ENCODE results near the gene DSC2.
"Not testable (repeated sequence)": the region's sequence is repeated elsewhere in the genome, so short reads cannot be mapped to it uniquely, and the experiment has no call there.

Gene DSC2

GRCh38 chr18:31102025-31102684, at the start of gene DSC2:
TSS of gene DSC2 (minus strand) at chr18:31102421. CDS start at chr18:31101971, 450 bp downstream.
- H3K9me3 Mint-ChIP-seq, result peaks cover 8% of the 10 kb centered on the region
- no peak within 1 kb of the TSS for H3K4me3 Mint-ChIP-seq
- H3K27ac Mint-ChIP-seq, result no peak within 1 kb of the TSS
- ATAC-seq, result no peak
- H3K36me3 Mint-ChIP-seq, result no peaks in the 10 kb centered on the region
- no peaks in the 10 kb centered on the region for H3K4me1 Mint-ChIP-seq
- peaks cover 24% of the 10 kb centered on the region for H3K27me3 Mint-ChIP-seq

GRCh38 chr18:31149351-31149750, 47.1 kb upstream of the DSC2 start:
- Mint-ChIP-seq H3K4me3 (no peak overlapping the region), H3K9me3 (peaks cover 4% of the 10 kb centered on the region), H3K36me3 (no peaks in the 10 kb centered on the region), H3K27me3 (no peaks in the 10 kb centered on the region), H3K4me1 (no peaks in the 10 kb centered on the region), H3K27ac (no peak overlapping the region)
- no peak for ATAC-seq

- no peaks in the 10 kb centered on the region for H3K27me3 Mint-ChIP-seq
- H3K4me3 Mint-ChIP-seq, result no peak overlapping the region
- H3K36me3 Mint-ChIP-seq, result no peaks in the 10 kb centered on the region
- no peak overlapping the region for H3K27ac Mint-ChIP-seq
- H3K9me3 Mint-ChIP-seq, result peaks cover 4% of the 10 kb centered on the region
- no peaks in the 10 kb centered on the region for H3K4me1 Mint-ChIP-seq
- no peak for ATAC-seq
Measured at GRCh38 chr18:31148600-31148999, 46.4 kb upstream of the DSC2 start.

- peaks cover 4% of the 10 kb centered on the region for H3K9me3 Mint-ChIP-seq
- no peak overlapping the region for H3K4me3 Mint-ChIP-seq
- ATAC-seq, result no peak
- H3K27me3 Mint-ChIP-seq, result no peaks in the 10 kb centered on the region
- H3K4me1 Mint-ChIP-seq, result no peaks in the 10 kb centered on the region
- H3K27ac Mint-ChIP-seq, result no peak overlapping the region
- no peaks in the 10 kb centered on the region for H3K36me3 Mint-ChIP-seq
Measured at GRCh38 chr18:31146809-31147208, 44.6 kb upstream of the DSC2 start.

- no peak overlapping the region for H3K4me3 Mint-ChIP-seq
- no peaks in the 10 kb centered on the region for H3K27me3 Mint-ChIP-seq
- H3K36me3 Mint-ChIP-seq, result no peaks in the 10 kb centered on the region
- H3K27ac Mint-ChIP-seq, result no peak overlapping the region
- peaks cover 4% of the 10 kb centered on the region for H3K9me3 Mint-ChIP-seq
- H3K4me1 Mint-ChIP-seq, result no peaks in the 10 kb centered on the region
- ATAC-seq, result no peak
Measured at GRCh38 chr18:31143025-31143424, 40.8 kb upstream of the DSC2 start.

- no peak overlapping the region for H3K4me3 Mint-ChIP-seq
- H3K9me3 Mint-ChIP-seq, result no peaks in the 10 kb centered on the region
- ATAC-seq, result no peak
- H3K4me1 Mint-ChIP-seq, result no peaks in the 10 kb centered on the region
- no peaks in the 10 kb centered on the region for H3K36me3 Mint-ChIP-seq
- H3K27ac Mint-ChIP-seq, result no peak overlapping the region
- no peaks in the 10 kb centered on the region for H3K27me3 Mint-ChIP-seq
Measured at GRCh38 chr18:31138709-31139108, 36.5 kb upstream of the DSC2 start.

- Mint-ChIP-seq H3K4me1 (no peaks in the 10 kb centered on the region), H3K9me3 (no peaks in the 10 kb centered on the region), H3K27ac (no peak overlapping the region), H3K4me3 (no peak overlapping the region), H3K36me3 (no peaks in the 10 kb centered on the region), H3K27me3 (no peaks in the 10 kb centered on the region)
- no peak for ATAC-seq
Measured at GRCh38 chr18:31134988-31135529, 32.8 kb upstream of the DSC2 start.

GRCh38 chr18:31129398-31130115, 27.3 kb upstream of the DSC2 start:
- Mint-ChIP-seq H3K27ac (no peak overlapping the region), H3K4me3 (no peak overlapping the region), H3K27me3 (no peaks in the 10 kb centered on the region), H3K4me1 (no peaks in the 10 kb centered on the region), H3K9me3 (no peaks in the 10 kb centered on the region), H3K36me3 (no peaks in the 10 kb centered on the region)
- no peak for ATAC-seq

- Mint-ChIP-seq H3K27ac (no peak overlapping the region), H3K9me3 (no peaks in the 10 kb centered on the region), H3K4me1 (no peaks in the 10 kb centered on the region), H3K36me3 (no peaks in the 10 kb centered on the region), H3K27me3 (no peaks in the 10 kb centered on the region), H3K4me3 (no peak overlapping the region)
- ATAC-seq, result no peak
Measured at GRCh38 chr18:31125878-31126277, 23.7 kb upstream of the DSC2 start.

- not testable (repeated sequence) for H3K27me3 Mint-ChIP-seq, H3K36me3 Mint-ChIP-seq
Measured at GRCh38 chr18:31123125-31123524, 20.9 kb upstream of the DSC2 start.

GRCh38 chr18:31120594-31120993, 18.4 kb upstream of the DSC2 start:
- Mint-ChIP-seq H3K27ac (no peak overlapping the region), H3K36me3 (no peaks in the 10 kb centered on the region), H3K27me3 (no peaks in the 10 kb centered on the region), H3K4me1 (no peaks in the 10 kb centered on the region), H3K4me3 (no peak overlapping the region), H3K9me3 (peaks cover 17% of the 10 kb centered on the region)
- ATAC-seq, result no peak

More at GRCh38 chr18:31123125-31123524, 20.9 kb upstream of the DSC2 start:
- not testable (repeated sequence) for H3K27ac Mint-ChIP-seq, H3K4me3 Mint-ChIP-seq, H3K9me3 Mint-ChIP-seq, H3K4me1 Mint-ChIP-seq, ATAC-seq

- no peaks in the 10 kb centered on the region for H3K4me1 Mint-ChIP-seq
- H3K27me3 Mint-ChIP-seq, result no peaks in the 10 kb centered on the region
- H3K36me3 Mint-ChIP-seq, result no peaks in the 10 kb centered on the region
- no peak overlapping the region for H3K27ac Mint-ChIP-seq
- H3K4me3 Mint-ChIP-seq, result no peak overlapping the region
- ATAC-seq, result no peak
- peaks cover 17% of the 10 kb centered on the region for H3K9me3 Mint-ChIP-seq
Measured at GRCh38 chr18:31116853-31117595, 14.8 kb upstream of the DSC2 start.

GRCh38 chr18:31112804-31113203, 10.6 kb upstream of the DSC2 start:
- peaks cover 9% of the 10 kb centered on the region for H3K9me3 Mint-ChIP-seq
- H3K36me3 Mint-ChIP-seq, result no peaks in the 10 kb centered on the region
- no peak for ATAC-seq
- no peak overlapping the region for H3K4me3 Mint-ChIP-seq
- no peaks in the 10 kb centered on the region for H3K4me1 Mint-ChIP-seq
- H3K27me3 Mint-ChIP-seq, result no peaks in the 10 kb centered on the region
- H3K27ac Mint-ChIP-seq, result no peak overlapping the region

- H3K4me3 Mint-ChIP-seq, result no peak overlapping the region
- H3K36me3 Mint-ChIP-seq, result no peaks in the 10 kb centered on the region
- peaks cover 4% of the 10 kb centered on the region for H3K27me3 Mint-ChIP-seq
- H3K4me1 Mint-ChIP-seq, result no peaks in the 10 kb centered on the region
- no peak for ATAC-seq
- no peak overlapping the region for H3K27ac Mint-ChIP-seq
- peaks cover 2% of the 10 kb centered on the region for H3K9me3 Mint-ChIP-seq
Measured at GRCh38 chr18:31105733-31106132, 3.5 kb upstream of the DSC2 start.

- Mint-ChIP-seq H3K4me3 (no peak overlapping the region), H3K36me3 (no peaks in the 10 kb centered on the region), H3K4me1 (no peaks in the 10 kb centered on the region), H3K27me3 (peaks cover 17% of the 10 kb centered on the region), H3K9me3 (peaks cover 6% of the 10 kb centered on the region), H3K27ac (no peak overlapping the region)
- ATAC-seq, result no peak
Measured at GRCh38 chr18:31104444-31104843, 2.2 kb upstream of the DSC2 start.

Data from stimulated activated memory B cell treated with anti-CD40 and anti-IgM and Interleukin-4, amounts not matched to agents 10 μg/mL and 1 μg/mL and 100 μg/mL, for 72 hours (primary cell).